GM18502 (cell line): Measurements from ENCODE around the gene PTBP2.
"Not testable (repeated sequence)": the region's sequence is repeated elsewhere in the genome, so short reads cannot be mapped to it uniquely, and the experiment has no call there.

Experiments
- ATAC-seq: cut with Tn5 transposase; IDR thresholded peaks from one replicate; pipeline ENCODE4 v1.9.1; 2021; ENCODE audit warnings: mild to moderate bottlenecking; ENCODE audit not compliant: unreplicated experiment, poor library complexity

The PTBP2 gene

GRCh38 chr1:96730574-96731298 is 9.2 kb downstream of the PTBP2 start:
- ATAC-seq = no peak

- ATAC-seq = no peak
Observed at GRCh38 chr1:96741335-96741734, 19.8 kb downstream of the PTBP2 start.

GRCh38 chr1:96746440-96747420 is 25.1 kb downstream of the PTBP2 start:
- ATAC-seq = no peak

GRCh38 chr1:96747565-96747964 is 26.0 kb downstream of the PTBP2 start:
- ATAC-seq = no peak

GRCh38 chr1:96748078-96748477 is 26.5 kb downstream of the PTBP2 start:
- ATAC-seq = no peak

GRCh38 chr1:96749618-96750017 is 28.0 kb downstream of the PTBP2 start:
- no peak for ATAC-seq

- ATAC-seq = no peak
Observed at GRCh38 chr1:96752394-96752793, 30.8 kb downstream of the PTBP2 start.

- ATAC-seq = no peak
Observed at GRCh38 chr1:96756789-96757188, 35.2 kb downstream of the PTBP2 start.

GRCh38 chr1:96762586-96762985 is 41.0 kb downstream of the PTBP2 start:
- ATAC-seq = not testable (repeated sequence)

- no peak for ATAC-seq
Observed at GRCh38 chr1:96763514-96763913, 41.9 kb downstream of the PTBP2 start.

- ATAC-seq = no peak
Observed at GRCh38 chr1:96764469-96764868, 42.9 kb downstream of the PTBP2 start.

- no peak for ATAC-seq
Observed at GRCh38 chr1:96771847-96772246, 50.3 kb downstream of the PTBP2 start.

- no peak for ATAC-seq
Observed at GRCh38 chr1:96772349-96772748, 50.8 kb downstream of the PTBP2 start.

GRCh38 chr1:96772972-96773371 is 51.4 kb downstream of the PTBP2 start:
- no peak for ATAC-seq

GRCh38 chr1:96782206-96782605 is 60.6 kb downstream of the PTBP2 start:
- no peak for ATAC-seq

GRCh38 chr1:96782856-96783255 is 61.3 kb downstream of the PTBP2 start:
- ATAC-seq = no peak

GRCh38 chr1:96790599-96790998 is 69.0 kb downstream of the PTBP2 start:
- no peak for ATAC-seq

GRCh38 chr1:96792220-96792619 is 70.6 kb downstream of the PTBP2 start:
- ATAC-seq = no peak

GRCh38 chr1:96801696-96802095 is 80.1 kb downstream of the PTBP2 start:
- not testable (repeated sequence) for ATAC-seq

- no peak for ATAC-seq
Observed at GRCh38 chr1:96804648-96805047, 83.1 kb downstream of the PTBP2 start.

- ATAC-seq = no peak
Observed at GRCh38 chr1:96808191-96808590, 86.6 kb downstream of the PTBP2 start.
